CD4-positive, alpha-beta memory T cell (primary cell): ENCODE results near the gene SCAMP5. TPM values are rescaled to one million over a fixed set of nuclear protein-coding genes. Genes with fewer than 3 reads are reported as not detected.

ENCODE experiments used
- CTCF ChIA-PET: fragments of 350-600 bp; sonication (Branson Sonifier 250); formaldehyde crosslinking; loops from one replicate; lab custom pipeline; 2021; ENCODE audit warnings: inconsistent platforms; ENCODE audit not compliant: partially characterized antibody; lab: Charles Lee
- POLR2A ChIA-PET: fragments of 350-600 bp; sonication (Branson Sonifier 250); formaldehyde crosslinking; loops from one replicate; lab custom pipeline; 2021; ENCODE audit not compliant: partially characterized antibody; lab: Charles Lee
- DNase-seq, 5 donors: peaks; one replicate each; pipeline versions ENCODE4 v3.0.0 to v3.0.0-alpha.2; 2020 to 2022; ENCODE audit warnings: mixed read lengths in 1 of 5
- H3K27ac ChIP-seq: one replicate; pipeline ENCODE4 v1.7.0; 2013; ENCODE audit warnings: low read depth, low read length
- H3K27me3 ChIP-seq: 2 replicates; pipeline ENCODE4 v1.7.0; 2013; ENCODE audit warnings: mild to moderate bottlenecking, low read length, moderate library complexity; ENCODE audit not compliant: insufficient read depth
- H3K36me3 ChIP-seq: 2 replicates; pipeline ENCODE4 v1.7.0; 2013; ENCODE audit warnings: mild to moderate bottlenecking, low read length, moderate library complexity; ENCODE audit not compliant: insufficient read depth
- H3K4me1 ChIP-seq: 2 replicates; pipeline ENCODE4 v1.7.0; 2013; ENCODE audit warnings: mild to moderate bottlenecking, low read length, moderate library complexity; ENCODE audit not compliant: insufficient read depth
- H3K4me3 ChIP-seq, 2 donors: one replicate each; pipeline ENCODE4 v1.7.0; 2013; ENCODE audit warnings: low read length in 2 of 2, mild to moderate bottlenecking in 1 of 2
- H3K9me3 ChIP-seq, 2 donors: one replicate each; pipeline ENCODE4 v1.7.0; 2013; ENCODE audit warnings: low read length in 2 of 2, control low read depth in 1 of 2; ENCODE audit not compliant: control insufficient read depth in 1 of 2
- H3K27ac Mint-ChIP-seq, 7 donors: one replicate each; pipeline ENCODE4 v1.8.0; 2020 to 2021; ENCODE audit warnings: mixed read lengths in 7 of 7, mild to moderate bottlenecking in 6 of 7, inconsistent platforms in 3 of 7, moderate library complexity in 3 of 7
- H3K27me3 Mint-ChIP-seq, 2 donors: one replicate each; pipeline ENCODE4 v1.8.0; 2020 to 2021; ENCODE audit warnings: mixed read lengths in 2 of 2
- H3K36me3 Mint-ChIP-seq, 2 donors: one replicate each; pipeline ENCODE4 v1.8.0; 2020 to 2021; ENCODE audit warnings: mixed read lengths in 2 of 2, inconsistent platforms in 1 of 2, mild to moderate bottlenecking in 1 of 2
- H3K4me1 Mint-ChIP-seq, 4 donors: one replicate each; pipeline ENCODE4 v1.8.0; 2020 to 2021; ENCODE audit warnings: mixed read lengths in 4 of 4, mild to moderate bottlenecking in 1 of 4
- H3K4me3 Mint-ChIP-seq, 8 donors: one replicate each; pipeline ENCODE4 v1.8.0; 2020 to 2021; ENCODE audit warnings: mixed read lengths in 8 of 8, mild to moderate bottlenecking in 7 of 8, moderate library complexity in 6 of 8, inconsistent platforms in 3 of 8
- H3K9me3 Mint-ChIP-seq, 8 donors: one replicate each; pipeline ENCODE4 v1.8.0; 2020 to 2021; ENCODE audit warnings: mixed read lengths in 8 of 8, mild to moderate bottlenecking in 5 of 8, inconsistent platforms in 3 of 8, moderate library complexity in 1 of 8
- intact Hi-C: fragments of 100-400 bp; cut with micrococcal nuclease; formaldehyde crosslinking; loops from one replicate; pipeline ENCODE4 v1.15.1; 2023
- polyA plus RNA-seq, 2 donors: library from polyadenylated mRNA; unstranded; fragments of 300-500 nt; fragmentation: Illumina TruSeq; gene quantifications; one replicate each; pipeline ENCODE4 v1.2.3, GENCODE V29; 2021
- total RNA-seq, 2 experiments: library from RNA; stranded (reverse); gene quantifications; one replicate each; pipeline ENCODE4 v1.2.3, GENCODE V29; 2021

SCAMP5 gene
- total and polyA plus RNA-seq, 4 experiments from 2014 or later, result 0.15 to 0.33 (median 0.26) TPM; not detected in 1

GRCh38 chr15:75036212-75036616 is 40.9 kb downstream of the SCAMP5 start:
- Mint-ChIP-seq H3K4me3 (no peak overlapping the region), H3K27me3 (no peaks in the 10 kb centered on the region), H3K36me3 (peaks cover 4 to 14% of the 10 kb centered on the region in 2 donors), H3K4me1 (peaks cover 7 to 27% (median 12%) of the 10 kb centered on the region in 4 donors), H3K9me3 (no peaks in the 10 kb centered on the region), H3K27ac (peak overlapping the region in 2 of 7 donors; percentile 74 to 81)
- Histone ChIP-seq H3K4me1 (no peaks in the 10 kb centered on the region), H3K36me3 (no peaks in the 10 kb centered on the region), H3K27me3 (no peaks in the 10 kb centered on the region), H3K9me3 (no peaks in the 10 kb centered on the region), H3K27ac (no peak overlapping the region), H3K4me3 (no peak overlapping the region)
- no peak for DNase-seq
- ChIA-PET CTCF (interaction anchor here (0.8 to 0.9 kb wide), 2 partner anchors 57 to 165 kb away, joined by 3 read pairs; partner anchors contain the start of gene C15orf39), POLR2A (no interaction called here)
- intact Hi-C loops, result no loop called here

- peaks cover 3% of the 10 kb centered on the region for H3K4me1 ChIP-seq
- no peaks in the 10 kb centered on the region for H3K36me3 ChIP-seq
- H3K9me3 ChIP-seq, result no peaks in the 10 kb centered on the region
- DNase-seq, result no peak
- Mint-ChIP-seq H3K9me3 (no peaks in the 10 kb centered on the region), H3K4me3 (no peak overlapping the region), H3K36me3 (peaks cover 4 to 13% of the 10 kb centered on the region in 2 donors), H3K27me3 (no peaks in the 10 kb centered on the region), H3K4me1 (peaks cover 7 to 35% (median 13%) of the 10 kb centered on the region in 4 donors), H3K27ac (peak overlapping the region in 1 of 7 donors; percentile 78)
- no peaks in the 10 kb centered on the region for H3K27me3 ChIP-seq
- no peak overlapping the region for H3K27ac ChIP-seq
- intact Hi-C loops, result no loop called here
- POLR2A ChIA-PET, result interaction anchor here (0.6 kb wide), 1 partner anchor 574 kb away, joined by 4 read pairs; no protein-coding TSS in a partner anchor
- CTCF ChIA-PET, result interaction anchor here (1.3 kb wide), 1 partner anchor 166 kb away, joined by 4 read pairs; no protein-coding TSS in a partner anchor
- H3K4me3 ChIP-seq, result no peak overlapping the region
These were observed 42.3 kb downstream of the SCAMP5 start for GRCh38 chr15:75037685-75038084.

DNA sequence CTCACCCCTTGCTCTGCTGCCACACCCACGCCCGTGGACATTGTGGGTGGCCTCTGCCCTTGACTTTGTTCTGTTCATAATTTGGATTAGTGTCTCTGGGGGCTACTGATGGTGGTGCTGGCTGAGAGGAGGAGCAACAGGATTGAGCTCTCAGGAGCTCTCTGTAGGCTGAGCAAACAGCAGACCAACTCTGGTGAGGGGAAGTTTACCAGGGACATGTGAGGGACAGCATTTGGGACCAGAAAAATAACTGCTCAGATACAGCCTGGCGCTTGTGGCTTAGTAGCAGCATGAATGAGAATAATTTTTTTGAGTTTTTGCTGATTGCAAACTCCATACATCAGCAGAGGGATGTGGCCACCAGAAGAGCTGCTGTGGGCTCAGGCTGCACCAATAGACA is 42.9 kb downstream of the SCAMP5 start:
- ChIA-PET POLR2A (no interaction called here), CTCF (interaction anchor here (1.3 kb wide), 1 partner anchor 166 kb away, joined by 4 read pairs; no protein-coding TSS in a partner anchor)
- no peaks in the 10 kb centered on the region for H3K27me3 Mint-ChIP-seq
- H3K4me1 ChIP-seq, result peaks cover 9% of the 10 kb centered on the region
- H3K27me3 ChIP-seq, result no peaks in the 10 kb centered on the region
- H3K4me3 ChIP-seq, result no peak overlapping the region
- no peak overlapping the region for H3K4me3 Mint-ChIP-seq
- intact Hi-C loops, result no loop called here
- H3K9me3 ChIP-seq, result no peaks in the 10 kb centered on the region
- H3K27ac Mint-ChIP-seq, result peak overlapping the region in 4 of 7 donors; percentile 29 to 57 (median 43)
- no peak overlapping the region for H3K27ac ChIP-seq
- H3K9me3 Mint-ChIP-seq, result no peaks in the 10 kb centered on the region
- DNase-seq, result no peak
- H3K36me3 Mint-ChIP-seq, result peaks cover 7 to 13% of the 10 kb centered on the region in 2 donors
- no peaks in the 10 kb centered on the region for H3K36me3 ChIP-seq
- peaks cover 9 to 41% (median 17%) of the 10 kb centered on the region in 4 donors for H3K4me1 Mint-ChIP-seq

DNA sequence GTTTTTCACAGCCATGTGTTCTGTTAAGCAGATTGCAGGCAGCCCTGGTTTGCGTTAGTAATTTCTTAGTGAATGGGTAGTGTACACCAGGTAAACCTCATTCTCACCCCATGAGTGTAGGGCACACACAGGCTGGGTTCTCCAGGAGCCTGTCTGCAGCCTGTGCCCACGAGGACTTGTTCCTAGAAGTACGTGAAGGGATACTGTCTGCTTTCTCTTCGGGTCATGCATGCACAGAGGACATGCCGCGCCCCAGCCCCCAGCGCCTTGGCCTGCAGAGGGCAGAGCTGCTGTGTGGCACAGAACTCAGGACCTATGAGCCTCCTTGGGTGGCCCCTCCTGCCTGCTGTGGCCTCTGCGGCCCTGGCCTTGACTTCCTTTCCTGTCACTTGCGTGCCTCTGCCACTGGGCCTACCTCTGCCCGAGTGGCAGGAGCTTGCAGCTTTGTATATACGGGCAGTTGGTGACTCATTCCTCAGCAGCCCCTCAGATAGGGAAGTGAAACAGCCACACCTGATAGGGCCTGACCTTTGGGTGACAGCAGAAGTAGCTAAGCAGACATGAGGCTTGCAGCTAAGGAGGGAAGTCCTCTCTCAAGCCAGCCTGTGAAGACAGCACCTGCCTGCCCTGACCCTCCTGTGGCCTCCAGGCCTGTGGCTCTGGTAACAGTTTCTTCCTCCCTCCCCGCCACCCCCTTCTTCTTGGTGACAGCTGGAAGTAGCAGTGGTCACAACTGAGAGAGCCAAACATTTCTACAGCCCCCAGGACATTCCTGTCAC is 47.6 kb downstream of the SCAMP5 start:
- Mint-ChIP-seq H3K27me3 (no peaks in the 10 kb centered on the region), H3K4me1 (peaks cover 13 to 52% (median 29%) of the 10 kb centered on the region in 4 donors)
- intact Hi-C loops, result loop anchor here (1.0 kb wide), 1 partner anchor 161 kb away; no protein-coding TSS in a partner anchor

DNA sequence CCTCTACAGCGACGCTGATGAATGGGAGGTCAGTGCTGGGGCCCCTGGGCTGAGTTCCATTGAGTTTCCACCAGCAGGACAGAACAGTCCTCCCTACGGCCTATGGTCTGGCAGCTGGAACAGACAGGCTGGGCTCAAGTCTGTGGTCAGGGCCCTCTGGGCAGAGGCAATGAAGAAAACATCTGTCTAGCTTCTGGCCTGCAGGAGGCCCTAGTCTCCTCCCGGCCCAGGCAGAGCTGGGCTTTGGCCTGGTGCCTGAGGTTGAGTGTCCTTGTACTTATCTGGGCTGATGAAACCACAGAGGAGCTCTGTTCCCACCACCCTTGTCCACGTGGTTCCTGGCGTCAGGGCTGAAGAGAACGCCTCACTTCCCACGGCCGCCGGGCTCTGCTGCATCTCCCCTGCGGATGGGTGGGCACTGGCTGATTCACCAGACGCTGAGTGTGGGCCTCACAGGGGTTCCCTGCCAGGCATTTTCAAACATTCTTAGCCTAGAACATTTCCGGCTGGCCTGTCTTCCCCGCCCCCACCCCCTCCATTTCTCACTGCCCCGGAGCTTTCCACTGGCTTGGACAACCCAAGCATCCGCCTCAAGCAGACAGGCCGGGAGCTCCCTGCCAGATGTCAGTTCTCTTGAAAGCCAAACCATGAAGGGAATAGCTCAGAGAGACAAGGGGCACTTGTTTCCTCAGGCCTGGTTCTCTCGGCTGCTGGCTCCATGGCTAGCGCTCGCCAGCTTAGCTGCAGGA is 48.3 kb downstream of the SCAMP5 start:
- Mint-ChIP-seq H3K4me3 (peak overlapping the region in 1 of 8 donors; percentile 39), H3K27me3 (no peaks in the 10 kb centered on the region), H3K4me1 (peaks cover 11 to 48% (median 28%) of the 10 kb centered on the region in 4 donors), H3K9me3 (no peaks in the 10 kb centered on the region), H3K27ac (peak overlapping the region in 1 of 7 donors; percentile 92), H3K36me3 (peaks cover 12 to 14% of the 10 kb centered on the region in 2 donors)
- ChIA-PET POLR2A (interaction anchor here (0.5 to 1.2 kb wide), 6 partner anchors 20 to 171 kb away, joined by 3 to 4 read pairs (median 3); partner anchors contain the start of genes C15orf39 and PPCDC), CTCF (interaction anchor here (0.5 to 2.8 kb wide), 11 partner anchors 10 to 163 kb away, joined by 3 to 13 read pairs (median 3); partner anchors contain the start of gene C15orf39)
- intact Hi-C loops, result loop anchor here (1.0 kb wide), 1 partner anchor 161 kb away; no protein-coding TSS in a partner anchor
- H3K36me3 ChIP-seq, result no peaks in the 10 kb centered on the region
- no peak overlapping the region for H3K27ac ChIP-seq
- peaks cover 40% of the 10 kb centered on the region for H3K4me1 ChIP-seq
- H3K4me3 ChIP-seq, result no peak overlapping the region
- no peaks in the 10 kb centered on the region for H3K9me3 ChIP-seq
- no peaks in the 10 kb centered on the region for H3K27me3 ChIP-seq
- DNase-seq, result no peak

More for the DNA sequence above, 47.6 kb downstream of the SCAMP5 start:
- POLR2A ChIA-PET, result interaction anchor here (0.5 to 1.2 kb wide), 5 partner anchors 20 to 172 kb away, joined by 3 read pairs; partner anchors contain the start of genes C15orf39 and PPCDC
- peak overlapping the region in 4 of 8 donors; percentile 30 to 49 (median 36) for H3K4me3 Mint-ChIP-seq
- DNase-seq, result peak; percentile 31 to 60 (median 37)
- CTCF ChIA-PET, result interaction anchor here (0.9 to 2.8 kb wide), 9 partner anchors 11 to 164 kb away, joined by 3 to 13 read pairs (median 3); partner anchors contain the start of gene C15orf39
- Histone ChIP-seq H3K9me3 (no peaks in the 10 kb centered on the region), H3K4me1 (peaks cover 40% of the 10 kb centered on the region), H3K27ac (no peak overlapping the region), H3K27me3 (no peaks in the 10 kb centered on the region), H3K36me3 (no peaks in the 10 kb centered on the region), H3K4me3 (no peak overlapping the region)
- peaks cover 10 to 12% of the 10 kb centered on the region in 2 donors for H3K36me3 Mint-ChIP-seq
- no peaks in the 10 kb centered on the region for H3K9me3 Mint-ChIP-seq
- peak overlapping the region in 5 of 7 donors; percentile 19 to 82 (median 71) for H3K27ac Mint-ChIP-seq

- H3K27me3 ChIP-seq, result no peaks in the 10 kb centered on the region
- no peaks in the 10 kb centered on the region for H3K9me3 Mint-ChIP-seq
- H3K4me3 ChIP-seq, result no peak overlapping the region
- POLR2A ChIA-PET, result interaction anchor here (0.7 to 0.9 kb wide), 2 partner anchors 157 to 160 kb away, joined by 3 to 4 read pairs; partner anchors contain the start of gene C15orf39
- intact Hi-C loops, result no loop called here
- peak overlapping the region in 2 of 8 donors; percentile 10 to 12 for H3K4me3 Mint-ChIP-seq
- H3K9me3 ChIP-seq, result no peaks in the 10 kb centered on the region
- H3K4me1 ChIP-seq, result peaks cover 40% of the 10 kb centered on the region
- peak overlapping the region in 5 of 7 donors; percentile 13 to 92 (median 62) for H3K27ac Mint-ChIP-seq
- no peak for DNase-seq
- H3K27me3 Mint-ChIP-seq, result no peaks in the 10 kb centered on the region
- no peak overlapping the region for H3K27ac ChIP-seq
- peaks cover 12 to 18% of the 10 kb centered on the region in 2 donors for H3K36me3 Mint-ChIP-seq
- CTCF ChIA-PET, result interaction anchor here (0.5 to 2.8 kb wide), 6 partner anchors 9 to 160 kb away, joined by 3 to 13 read pairs (median 4); partner anchors contain the start of gene C15orf39
- no peaks in the 10 kb centered on the region for H3K36me3 ChIP-seq
- peaks cover 11 to 42% (median 25%) of the 10 kb centered on the region in 4 donors for H3K4me1 Mint-ChIP-seq
These were observed 49.0 kb downstream of the SCAMP5 start for GRCh38 chr15:75044258-75044878.
